ENCODE data around the gene ITGAE.

ITGAE gene

DNA sequence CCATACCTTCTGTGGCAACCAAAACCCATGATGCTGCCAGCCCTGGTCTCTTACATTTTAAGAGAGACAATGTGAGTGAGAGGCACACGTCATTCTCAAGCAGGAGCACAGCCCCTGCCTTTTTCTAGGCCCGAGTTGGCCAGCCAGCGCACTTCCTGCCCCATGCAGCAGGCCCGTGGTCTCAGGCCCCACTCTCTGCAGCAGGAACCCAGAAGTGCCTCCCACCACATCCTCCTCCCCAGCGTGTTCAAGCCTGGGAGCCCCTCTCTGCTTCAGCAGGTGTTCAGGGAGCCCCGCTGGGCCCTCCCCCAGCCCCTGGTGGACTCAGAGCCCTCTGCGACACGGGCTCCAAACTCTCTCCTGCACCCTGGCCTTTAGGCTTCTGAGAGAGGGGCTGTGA lies 30.5 kb downstream of the ITGAE start:
- H3K4me2 ChIP-seq (ENCODE audit: low read depth, low read length) = no peak overlapping the region
- no peak for DNase-seq

DNA sequence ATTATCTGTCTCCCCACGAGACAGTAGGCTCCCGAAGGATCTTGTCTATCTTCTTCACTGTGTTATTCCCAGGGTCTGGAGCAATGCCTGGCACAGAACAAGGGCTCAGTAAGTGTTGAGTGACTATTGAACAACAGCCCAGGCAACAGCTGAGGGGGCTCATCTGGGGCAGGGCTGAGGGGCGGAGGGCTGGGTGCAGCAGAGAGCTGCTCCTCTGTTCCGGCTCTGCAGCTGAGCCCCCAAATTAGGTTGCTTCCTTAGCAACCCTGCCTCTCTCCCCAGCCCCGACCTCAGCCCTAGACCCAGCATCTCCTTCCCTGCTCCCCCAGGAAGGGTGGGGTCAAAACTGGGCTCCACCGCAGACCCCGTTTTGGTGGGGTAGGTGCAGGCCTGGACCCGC lies 32.2 kb downstream of the ITGAE start:
- H3F3A ChIP-seq (ENCODE audit: insufficient read depth, low read length) = no peaks in the 10 kb centered on the region
- H4K20me1 ChIP-seq (ENCODE audit: insufficient read depth, low read length) = no peaks in the 10 kb centered on the region
- no peaks in the 10 kb centered on the region for H3K9me3 ChIP-seq (replicated peaks; ENCODE audit: insufficient read depth, low read length)
- no peaks in the 10 kb centered on the region for H3K36me3 ChIP-seq (replicated peaks; ENCODE audit: insufficient read depth, low read length)
- H3K4me1 ChIP-seq (ENCODE audit: low read length) = no peaks in the 10 kb centered on the region
- H3K9me2 ChIP-seq (replicated peaks; ENCODE audit: insufficient read depth, low read length) = no peaks in the 10 kb centered on the region
- no peak overlapping the region for H3K27ac ChIP-seq (ENCODE audit: low read length)
- H3K79me2 ChIP-seq (ENCODE audit: low read length) = no peaks in the 10 kb centered on the region
- no peak overlapping the region for H3K9ac ChIP-seq (ENCODE audit: low read length)
- no peaks in the 10 kb centered on the region for H3K27me3 ChIP-seq (replicated peaks; ENCODE audit: insufficient read depth, low read length)
- no peak overlapping the region for H3K4me2 ChIP-seq (ENCODE audit: low read depth, low read length)
- H3K4me3 ChIP-seq (ENCODE audit: low read length) = no peak overlapping the region
- no peak for DNase-seq
- TF ChIP-seq EZH2phosphoT487 (IDR thresholded peaks at IDR 0.05; ENCODE audit: low read length) (no peak), EZH2 (optimal IDR thresholded peaks at IDR 0.05; ENCODE audit: low read depth, low read length) (no peak)
- TF ChIP-seq, protein P1, sequence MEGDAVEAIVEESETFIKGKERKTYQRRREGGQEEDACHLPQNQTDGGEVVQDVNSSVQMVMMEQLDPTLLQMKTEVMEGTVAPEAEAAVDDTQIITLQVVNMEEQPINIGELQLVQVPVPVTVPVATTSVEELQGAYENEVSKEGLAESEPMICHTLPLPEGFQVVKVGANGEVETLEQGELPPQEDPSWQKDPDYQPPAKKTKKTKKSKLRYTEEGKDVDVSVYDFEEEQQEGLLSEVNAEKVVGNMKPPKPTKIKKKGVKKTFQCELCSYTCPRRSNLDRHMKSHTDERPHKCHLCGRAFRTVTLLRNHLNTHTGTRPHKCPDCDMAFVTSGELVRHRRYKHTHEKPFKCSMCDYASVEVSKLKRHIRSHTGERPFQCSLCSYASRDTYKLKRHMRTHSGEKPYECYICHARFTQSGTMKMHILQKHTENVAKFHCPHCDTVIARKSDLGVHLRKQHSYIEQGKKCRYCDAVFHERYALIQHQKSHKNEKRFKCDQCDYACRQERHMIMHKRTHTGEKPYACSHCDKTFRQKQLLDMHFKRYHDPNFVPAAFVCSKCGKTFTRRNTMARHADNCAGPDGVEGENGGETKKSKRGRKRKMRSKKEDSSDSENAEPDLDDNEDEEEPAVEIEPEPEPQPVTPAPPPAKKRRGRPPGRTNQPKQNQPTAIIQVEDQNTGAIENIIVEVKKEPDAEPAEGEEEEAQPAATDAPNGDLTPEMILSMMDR (IDR thresholded peaks at IDR 0.05; ENCODE audit: low read length) = no peak
- H2AFZ ChIP-seq (ENCODE audit: low read length) = no peak overlapping the region

More for the DNA sequence above, 30.5 kb downstream of the ITGAE start:
- H3F3A ChIP-seq (ENCODE audit: insufficient read depth, low read length) = no peaks in the 10 kb centered on the region
- no peaks in the 10 kb centered on the region for H3K79me2 ChIP-seq (ENCODE audit: low read length)
- H3K4me3 ChIP-seq (ENCODE audit: low read length) = no peak overlapping the region
- H2AFZ ChIP-seq (ENCODE audit: low read length) = no peak overlapping the region
- no peaks in the 10 kb centered on the region for H4K20me1 ChIP-seq (ENCODE audit: insufficient read depth, low read length)
- no peaks in the 10 kb centered on the region for H3K9me2 ChIP-seq (replicated peaks; ENCODE audit: insufficient read depth, low read length)
- H3K27ac ChIP-seq (ENCODE audit: low read length) = no peak overlapping the region
- H3K9ac ChIP-seq (ENCODE audit: low read length) = no peak overlapping the region
- no peaks in the 10 kb centered on the region for H3K9me3 ChIP-seq (replicated peaks; ENCODE audit: insufficient read depth, low read length)
- TF ChIP-seq, protein P1 (IDR thresholded peaks at IDR 0.05; ENCODE audit: low read length) = no peak
- TF ChIP-seq EZH2 (optimal IDR thresholded peaks at IDR 0.05; ENCODE audit: low read depth, low read length) (no peak), EZH2phosphoT487 (IDR thresholded peaks at IDR 0.05; ENCODE audit: low read length) (no peak)
- no peaks in the 10 kb centered on the region for H3K36me3 ChIP-seq (replicated peaks; ENCODE audit: insufficient read depth, low read length)
- no peaks in the 10 kb centered on the region for H3K27me3 ChIP-seq (replicated peaks; ENCODE audit: insufficient read depth, low read length)
- no peaks in the 10 kb centered on the region for H3K4me1 ChIP-seq (ENCODE audit: low read length)

DNA sequence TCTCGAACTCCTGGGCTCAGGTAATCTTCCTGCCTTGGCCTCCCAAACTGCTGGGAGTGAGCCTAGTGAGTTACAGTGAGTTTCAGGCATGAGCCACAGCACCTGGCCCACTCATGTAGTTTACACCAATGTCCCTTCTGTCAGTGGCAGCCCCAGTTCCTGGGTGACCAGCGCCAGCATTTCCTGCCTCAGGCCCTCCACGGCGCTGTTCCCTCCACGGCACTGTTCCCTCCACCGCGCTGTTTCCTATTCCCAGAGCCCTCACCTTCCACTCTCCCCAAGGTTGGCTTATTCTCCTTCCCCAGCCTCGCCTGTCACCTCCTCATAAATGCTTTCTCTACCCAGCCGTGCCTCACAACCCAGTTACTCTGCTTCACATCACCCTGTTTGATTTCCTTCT lies 32.6 kb downstream of the ITGAE start:
- Histone ChIP-seq H3K4me1 (ENCODE audit: low read length) (no peaks in the 10 kb centered on the region), H3K9me3 (replicated peaks; ENCODE audit: insufficient read depth, low read length) (no peaks in the 10 kb centered on the region), H3K27me3 (replicated peaks; ENCODE audit: insufficient read depth, low read length) (no peaks in the 10 kb centered on the region), H3K79me2 (ENCODE audit: low read length) (no peaks in the 10 kb centered on the region), H4K20me1 (ENCODE audit: insufficient read depth, low read length) (no peaks in the 10 kb centered on the region), H3K4me3 (ENCODE audit: low read length) (no peak overlapping the region), H2AFZ (ENCODE audit: low read length) (no peak overlapping the region), H3K27ac (ENCODE audit: low read length) (no peak overlapping the region), H3K9ac (ENCODE audit: low read length) (no peak overlapping the region), H3F3A (ENCODE audit: insufficient read depth, low read length) (no peaks in the 10 kb centered on the region), H3K4me2 (ENCODE audit: low read depth, low read length) (no peak overlapping the region), H3K36me3 (replicated peaks; ENCODE audit: insufficient read depth, low read length) (no peaks in the 10 kb centered on the region), H3K9me2 (replicated peaks; ENCODE audit: insufficient read depth, low read length) (no peaks in the 10 kb centered on the region)
- TF ChIP-seq EZH2 (optimal IDR thresholded peaks at IDR 0.05; ENCODE audit: low read depth, low read length) (no peak), EZH2phosphoT487 (IDR thresholded peaks at IDR 0.05; ENCODE audit: low read length) (no peak)
- TF ChIP-seq, protein P1 (IDR thresholded peaks at IDR 0.05; ENCODE audit: low read length) = no peak
- DNase-seq = no peak
